Neural cell (in vitro differentiated cells): Measurements from ENCODE around the gene TAF8.

Experiments
- CTCF ChIP-seq: fragments of 450-650 bp; IDR thresholded peaks from 2 replicates; pipeline ENCODE4 v1.5.1; 2014; ENCODE audit warnings: antibody characterized with exemption, mild to moderate bottlenecking, moderate library complexity; ENCODE audit not compliant: poor library complexity, severe bottlenecking
- EP300 ChIP-seq: fragments of 450-650 bp; conservative IDR thresholded peaks from 2 replicates; pipeline ENCODE4 v1.6.1; 2014; ENCODE audit warnings: antibody characterized with exemption, mild to moderate bottlenecking, moderate library complexity; ENCODE audit not compliant: poor library complexity, severe bottlenecking
- EZH2 ChIP-seq: fragments of 200-600, 300-800 bp; shearing (Covaris generic), sonication (generic); IDR thresholded peaks from 2 replicates; pipeline ENCODE4 v1.6.1; 2014; ENCODE audit warnings: antibody characterized with exemption, low read length, borderline replicate concordance, mild to moderate bottlenecking; ENCODE audit not compliant: insufficient read depth, poor library complexity, severe bottlenecking
- POLR2AphosphoS5 ChIP-seq: IDR thresholded peaks from 2 replicates; pipeline ENCODE4 v1.6.1; 2012
- RAD21 ChIP-seq: fragments of 450-650 bp; conservative IDR thresholded peaks from 2 replicates; pipeline ENCODE4 v1.6.1; 2014; ENCODE audit warnings: antibody characterized with exemption, mild to moderate bottlenecking, moderate library complexity
- REST ChIP-seq: IDR thresholded peaks from 2 replicates; pipeline ENCODE4 v1.6.1; 2012; ENCODE audit warnings: borderline replicate concordance
- SMC3 ChIP-seq: fragments of 450-650 bp; conservative IDR thresholded peaks from 2 replicates; pipeline ENCODE4 v1.6.1; 2014; ENCODE audit warnings: antibody characterized with exemption, mild to moderate bottlenecking, moderate library complexity; ENCODE audit not compliant: poor library complexity

- no peak for TF ChIP-seq CTCF
- no peak for TF ChIP-seq SMC3
- TF ChIP-seq EZH2: no peak
- TF ChIP-seq POLR2AphosphoS5: no peak
- TF ChIP-seq RAD21: no peak
- no peak for TF ChIP-seq REST
- no peak for TF ChIP-seq EP300
These were observed 9.4 kb upstream of the TAF8 start for GRCh38 chr6:42040856-42041480.
